Measurements from ENCODE around the gene HOXA10.

- no peak for TF ChIP-seq ESRRG (CRISPR knock-in tag; IDR thresholded peaks at IDR 0.05)
- no peak for TF ChIP-seq PATZ1 (CRISPR knock-in tag; IDR thresholded peaks at IDR 0.05; ENCODE audit: borderline replicate concordance)
Observed at GRCh38 chr7:27219821-27220220, 45.7 kb upstream of the HOXA10 start.
